ENCODE data around the gene MYO1B.

DNA sequence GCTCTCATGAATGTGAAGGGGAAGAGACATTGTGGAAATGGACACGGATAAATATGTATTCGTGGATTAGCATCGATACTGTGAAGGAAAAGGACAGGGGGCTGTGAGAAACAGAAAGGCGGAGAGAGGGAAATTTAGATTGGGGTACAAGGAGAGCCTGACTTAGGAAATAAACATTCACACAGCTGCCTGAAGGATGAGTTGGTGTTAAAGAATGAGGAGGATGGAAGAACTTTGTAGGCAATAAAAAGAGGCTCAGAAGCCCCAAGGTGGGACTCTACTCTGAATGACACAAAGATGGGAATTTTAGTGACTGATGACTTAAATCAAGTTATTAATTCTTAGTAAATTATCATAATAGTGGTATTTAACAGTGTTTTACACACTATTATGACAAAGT, 10.1 kb downstream of the MYO1B start:
- TF ChIP-seq, protein P1, sequence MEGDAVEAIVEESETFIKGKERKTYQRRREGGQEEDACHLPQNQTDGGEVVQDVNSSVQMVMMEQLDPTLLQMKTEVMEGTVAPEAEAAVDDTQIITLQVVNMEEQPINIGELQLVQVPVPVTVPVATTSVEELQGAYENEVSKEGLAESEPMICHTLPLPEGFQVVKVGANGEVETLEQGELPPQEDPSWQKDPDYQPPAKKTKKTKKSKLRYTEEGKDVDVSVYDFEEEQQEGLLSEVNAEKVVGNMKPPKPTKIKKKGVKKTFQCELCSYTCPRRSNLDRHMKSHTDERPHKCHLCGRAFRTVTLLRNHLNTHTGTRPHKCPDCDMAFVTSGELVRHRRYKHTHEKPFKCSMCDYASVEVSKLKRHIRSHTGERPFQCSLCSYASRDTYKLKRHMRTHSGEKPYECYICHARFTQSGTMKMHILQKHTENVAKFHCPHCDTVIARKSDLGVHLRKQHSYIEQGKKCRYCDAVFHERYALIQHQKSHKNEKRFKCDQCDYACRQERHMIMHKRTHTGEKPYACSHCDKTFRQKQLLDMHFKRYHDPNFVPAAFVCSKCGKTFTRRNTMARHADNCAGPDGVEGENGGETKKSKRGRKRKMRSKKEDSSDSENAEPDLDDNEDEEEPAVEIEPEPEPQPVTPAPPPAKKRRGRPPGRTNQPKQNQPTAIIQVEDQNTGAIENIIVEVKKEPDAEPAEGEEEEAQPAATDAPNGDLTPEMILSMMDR (IDR thresholded peaks at IDR 0.05; ENCODE audit: low read depth, low read length) = no peak
- TF ChIP-seq EZH2phosphoT487 (IDR thresholded peaks at IDR 0.05; ENCODE audit: low read depth) = no peak

All from OCI-LY3 (cell line).